ENCODE data around the gene RTL1.

RTL1 gene

DNA sequence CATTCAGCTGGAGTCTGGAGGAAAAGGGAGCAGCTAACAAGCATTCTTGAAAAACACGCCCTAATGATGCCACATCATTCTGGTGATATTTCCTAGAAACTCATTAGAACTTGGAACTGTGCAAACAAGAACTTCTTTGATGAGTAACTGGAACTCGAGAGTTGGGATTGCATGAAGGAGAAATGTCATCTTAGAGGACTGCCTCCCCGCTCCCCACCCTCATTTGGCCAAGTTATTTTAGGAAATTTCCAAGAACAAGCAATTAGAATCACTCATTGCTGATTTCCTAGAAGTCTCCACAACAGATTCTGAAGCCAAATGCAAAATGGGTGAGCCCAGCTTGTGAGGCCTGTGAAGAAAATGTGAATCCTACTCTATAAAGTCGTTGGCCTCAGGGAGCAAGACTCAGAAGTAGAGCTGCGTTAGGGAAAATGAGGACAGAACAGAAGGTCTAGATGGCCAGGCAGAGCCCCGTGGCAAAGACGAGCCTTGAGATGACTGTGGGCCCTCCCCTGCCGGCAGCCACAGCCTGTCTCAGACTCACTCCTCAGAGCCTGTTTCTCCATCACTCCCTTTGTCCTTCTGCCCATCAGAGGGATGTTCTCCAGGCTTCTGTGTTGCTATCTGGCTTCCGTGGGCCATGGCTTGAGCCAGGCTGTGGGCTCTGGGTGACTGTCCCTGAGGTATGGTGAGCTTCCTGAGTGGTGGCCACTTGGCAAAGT lies 38.4 kb downstream of the RTL1 start:
- H3K4me2 ChIP-seq: no peak overlapping the region
- peaks cover 38% of the 10 kb centered on the region; the same call in 1 of the 2 replicates for H3K27me3 ChIP-seq (ENCODE audit: insufficient read depth, low read depth)
- TF ChIP-seq, protein P1, sequence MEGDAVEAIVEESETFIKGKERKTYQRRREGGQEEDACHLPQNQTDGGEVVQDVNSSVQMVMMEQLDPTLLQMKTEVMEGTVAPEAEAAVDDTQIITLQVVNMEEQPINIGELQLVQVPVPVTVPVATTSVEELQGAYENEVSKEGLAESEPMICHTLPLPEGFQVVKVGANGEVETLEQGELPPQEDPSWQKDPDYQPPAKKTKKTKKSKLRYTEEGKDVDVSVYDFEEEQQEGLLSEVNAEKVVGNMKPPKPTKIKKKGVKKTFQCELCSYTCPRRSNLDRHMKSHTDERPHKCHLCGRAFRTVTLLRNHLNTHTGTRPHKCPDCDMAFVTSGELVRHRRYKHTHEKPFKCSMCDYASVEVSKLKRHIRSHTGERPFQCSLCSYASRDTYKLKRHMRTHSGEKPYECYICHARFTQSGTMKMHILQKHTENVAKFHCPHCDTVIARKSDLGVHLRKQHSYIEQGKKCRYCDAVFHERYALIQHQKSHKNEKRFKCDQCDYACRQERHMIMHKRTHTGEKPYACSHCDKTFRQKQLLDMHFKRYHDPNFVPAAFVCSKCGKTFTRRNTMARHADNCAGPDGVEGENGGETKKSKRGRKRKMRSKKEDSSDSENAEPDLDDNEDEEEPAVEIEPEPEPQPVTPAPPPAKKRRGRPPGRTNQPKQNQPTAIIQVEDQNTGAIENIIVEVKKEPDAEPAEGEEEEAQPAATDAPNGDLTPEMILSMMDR (conservative IDR thresholded peaks at IDR 0.05; ENCODE audit: low read depth, low read length): no peak
- H3K4me3 ChIP-seq (IDR thresholded peaks at IDR 0.05; ENCODE audit: insufficient read depth, low read depth, low read length): no peak overlapping the region
- H3K27ac ChIP-seq: no peak overlapping the region
- H2AFZ ChIP-seq (ENCODE audit: low read depth): no peak overlapping the region
- H3K4me1 ChIP-seq (ENCODE audit: low read depth, poor library complexity, severe bottlenecking): no peaks in the 10 kb centered on the region
- H4K20me1 ChIP-seq (ENCODE audit: insufficient read depth): no peaks in the 10 kb centered on the region
- H3K36me3 ChIP-seq (ENCODE audit: insufficient read depth): no peaks in the 10 kb centered on the region
- no peak overlapping the region for H3K9ac ChIP-seq
- no peaks in the 10 kb centered on the region for H3K79me2 ChIP-seq (ENCODE audit: insufficient read depth, low read depth)

DNA sequence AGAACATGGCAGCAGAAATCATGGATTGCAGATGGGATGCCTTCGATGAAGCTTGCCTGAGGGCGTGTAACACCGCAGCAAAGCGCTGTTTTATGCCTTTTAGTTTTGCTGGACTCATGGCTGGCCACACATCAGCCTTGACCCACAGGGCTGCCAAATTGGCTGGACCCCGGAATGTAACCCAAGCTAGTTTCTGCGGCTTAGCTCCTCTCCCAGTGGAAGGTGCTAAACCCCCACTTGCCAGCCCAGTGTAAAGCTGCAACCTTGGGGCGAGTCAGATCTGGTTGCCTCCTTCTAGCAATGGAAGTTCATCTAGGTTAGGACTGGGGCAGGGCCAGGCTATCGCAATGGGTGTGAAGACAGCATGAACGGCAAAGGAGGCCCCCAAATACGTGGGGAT lies 39.3 kb downstream of the RTL1 start:
- H3K9ac ChIP-seq: no peak overlapping the region
- H3K4me1 ChIP-seq (ENCODE audit: low read depth, poor library complexity, severe bottlenecking): no peaks in the 10 kb centered on the region
- no peaks in the 10 kb centered on the region for H4K20me1 ChIP-seq (ENCODE audit: insufficient read depth)
- H3K4me3 ChIP-seq (IDR thresholded peaks at IDR 0.05; ENCODE audit: insufficient read depth, low read depth, low read length): no peak overlapping the region
- no peak overlapping the region for H3K4me2 ChIP-seq
- H3K27ac ChIP-seq: no peak overlapping the region
- H3K79me2 ChIP-seq (ENCODE audit: insufficient read depth, low read depth): no peaks in the 10 kb centered on the region
- no peaks in the 10 kb centered on the region for H3K36me3 ChIP-seq (ENCODE audit: insufficient read depth)
- H2AFZ ChIP-seq (ENCODE audit: low read depth): no peak overlapping the region
- peaks cover 42% of the 10 kb centered on the region; the same call in 1 of the 2 replicates for H3K27me3 ChIP-seq (ENCODE audit: insufficient read depth, low read depth)
- TF ChIP-seq, protein P1 (conservative IDR thresholded peaks at IDR 0.05; ENCODE audit: low read depth, low read length): no peak

DNA sequence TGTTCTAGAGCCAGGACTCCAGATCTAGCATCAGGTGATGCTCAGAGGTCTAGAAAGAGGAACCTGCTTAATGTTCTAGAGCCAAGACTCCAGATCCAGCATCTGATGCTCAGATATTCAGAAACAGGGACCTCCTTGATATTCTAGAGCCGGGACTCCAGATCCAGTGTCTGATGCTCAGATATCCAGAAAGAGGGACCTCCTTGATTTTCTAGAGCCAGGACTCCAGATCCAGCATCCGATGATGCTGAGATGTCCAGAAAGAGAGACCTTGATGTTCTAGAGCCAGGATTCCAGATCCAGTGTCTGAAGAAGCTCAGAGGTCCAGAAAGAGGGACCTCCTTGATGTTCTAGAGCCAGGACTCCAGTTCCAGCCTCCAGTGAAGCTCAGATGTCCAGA lies 40.7 kb downstream of the RTL1 start:
- Histone ChIP-seq H3K9ac (no peak overlapping the region), H3K4me2 (no peak overlapping the region), H3K27me3 (ENCODE audit: insufficient read depth, low read depth) (peaks cover 42% of the 10 kb centered on the region; the same call in 1 of the 2 replicates), H3K27ac (no peak overlapping the region), H3K4me3 (IDR thresholded peaks at IDR 0.05; ENCODE audit: insufficient read depth, low read depth, low read length) (no peak overlapping the region), H3K79me2 (ENCODE audit: insufficient read depth, low read depth) (no peaks in the 10 kb centered on the region), H3K36me3 (ENCODE audit: insufficient read depth) (no peaks in the 10 kb centered on the region), H2AFZ (ENCODE audit: low read depth) (no peak overlapping the region), H3K4me1 (ENCODE audit: low read depth, poor library complexity, severe bottlenecking) (no peaks in the 10 kb centered on the region), H4K20me1 (ENCODE audit: insufficient read depth) (no peaks in the 10 kb centered on the region)
- TF ChIP-seq, protein P1 (conservative IDR thresholded peaks at IDR 0.05; ENCODE audit: low read depth, low read length): no peak

DNA sequence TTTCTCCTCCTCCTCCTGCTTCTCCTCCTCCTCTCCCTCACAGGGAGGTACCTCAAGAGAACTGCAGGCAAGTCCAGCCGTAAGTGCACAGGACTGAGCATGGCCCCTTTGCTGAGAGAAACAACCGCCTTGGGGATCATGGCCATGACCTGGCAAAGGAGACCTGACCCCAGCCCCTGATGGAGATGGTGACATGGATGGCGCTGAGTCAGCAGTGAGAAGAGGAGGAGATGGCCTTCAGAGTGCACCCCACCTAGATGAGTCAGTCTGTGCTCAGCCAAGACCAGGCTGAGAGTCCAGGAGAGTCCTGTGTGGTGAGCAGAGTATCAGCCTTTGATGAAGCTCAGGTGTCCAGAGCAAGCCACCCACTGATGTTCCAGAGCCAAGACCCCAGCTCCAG lies 41.2 kb downstream of the RTL1 start:
- Histone ChIP-seq H3K27me3 (ENCODE audit: insufficient read depth, low read depth) (peaks cover 42% of the 10 kb centered on the region; the same call in 1 of the 2 replicates), H3K79me2 (ENCODE audit: insufficient read depth, low read depth) (no peaks in the 10 kb centered on the region), H3K4me1 (ENCODE audit: low read depth, poor library complexity, severe bottlenecking) (no peaks in the 10 kb centered on the region), H3K27ac (no peak overlapping the region), H3K36me3 (ENCODE audit: insufficient read depth) (no peaks in the 10 kb centered on the region), H3K4me2 (no peak overlapping the region), H4K20me1 (ENCODE audit: insufficient read depth) (no peaks in the 10 kb centered on the region), H2AFZ (ENCODE audit: low read depth) (no peak overlapping the region), H3K4me3 (IDR thresholded peaks at IDR 0.05; ENCODE audit: insufficient read depth, low read depth, low read length) (no peak overlapping the region), H3K9ac (no peak overlapping the region)
- TF ChIP-seq, protein P1 (conservative IDR thresholded peaks at IDR 0.05; ENCODE audit: low read depth, low read length): no peak

All from KMS-11 (cell line).